ENCODE results near the gene GNAQ.

The GNAQ gene

DNA sequence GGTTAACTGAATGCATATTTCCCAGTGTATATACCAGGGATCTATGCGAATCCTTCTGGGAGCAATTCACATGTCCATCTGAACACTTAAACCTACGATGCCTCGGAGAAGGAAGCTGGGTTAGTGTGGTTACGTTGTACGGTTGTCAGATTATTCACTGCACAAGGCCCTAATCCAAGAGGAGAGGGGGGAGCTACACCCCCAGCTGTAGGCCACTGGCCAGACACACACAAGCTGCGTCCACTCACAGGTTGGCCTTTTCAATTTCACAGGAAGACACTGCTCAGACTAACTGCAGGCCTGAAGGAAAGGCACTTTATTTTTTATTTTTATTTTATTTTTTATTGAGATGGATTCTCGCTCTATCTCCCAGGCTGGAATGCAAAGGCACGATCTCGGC is 199.0 kb downstream of the GNAQ start:
- H3K4me3 ChIP-seq (ENCODE audit: low read depth, low read length), result no peak overlapping the region
- TF ChIP-seq, protein P1, sequence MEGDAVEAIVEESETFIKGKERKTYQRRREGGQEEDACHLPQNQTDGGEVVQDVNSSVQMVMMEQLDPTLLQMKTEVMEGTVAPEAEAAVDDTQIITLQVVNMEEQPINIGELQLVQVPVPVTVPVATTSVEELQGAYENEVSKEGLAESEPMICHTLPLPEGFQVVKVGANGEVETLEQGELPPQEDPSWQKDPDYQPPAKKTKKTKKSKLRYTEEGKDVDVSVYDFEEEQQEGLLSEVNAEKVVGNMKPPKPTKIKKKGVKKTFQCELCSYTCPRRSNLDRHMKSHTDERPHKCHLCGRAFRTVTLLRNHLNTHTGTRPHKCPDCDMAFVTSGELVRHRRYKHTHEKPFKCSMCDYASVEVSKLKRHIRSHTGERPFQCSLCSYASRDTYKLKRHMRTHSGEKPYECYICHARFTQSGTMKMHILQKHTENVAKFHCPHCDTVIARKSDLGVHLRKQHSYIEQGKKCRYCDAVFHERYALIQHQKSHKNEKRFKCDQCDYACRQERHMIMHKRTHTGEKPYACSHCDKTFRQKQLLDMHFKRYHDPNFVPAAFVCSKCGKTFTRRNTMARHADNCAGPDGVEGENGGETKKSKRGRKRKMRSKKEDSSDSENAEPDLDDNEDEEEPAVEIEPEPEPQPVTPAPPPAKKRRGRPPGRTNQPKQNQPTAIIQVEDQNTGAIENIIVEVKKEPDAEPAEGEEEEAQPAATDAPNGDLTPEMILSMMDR (IDR thresholded peaks at IDR 0.05; ENCODE audit: borderline replicate concordance, insufficient read depth, low read depth, low read length), result no peak

DNA sequence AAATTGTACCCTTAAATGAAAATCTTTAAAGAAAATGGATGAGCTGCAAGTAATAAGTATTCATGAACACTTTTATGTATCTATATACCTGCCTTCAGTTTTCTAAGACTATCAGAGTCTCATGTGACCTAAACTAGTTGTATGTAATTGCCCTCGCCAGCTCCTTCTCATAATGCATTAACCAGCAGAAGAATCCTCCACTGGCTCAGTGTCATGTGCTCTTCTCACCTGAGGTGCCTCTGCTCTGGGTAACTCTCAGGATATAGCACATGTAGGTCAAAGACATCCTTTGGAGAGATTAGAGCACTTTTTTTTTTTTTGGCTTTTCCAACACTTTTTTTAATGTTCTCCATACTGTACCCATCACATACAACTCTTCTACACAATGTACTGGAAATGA is 199.8 kb downstream of the GNAQ start:
- TF ChIP-seq, protein P1 (IDR thresholded peaks at IDR 0.05; ENCODE audit: borderline replicate concordance, insufficient read depth, low read depth, low read length), result no peak
- H3K4me3 ChIP-seq (ENCODE audit: low read depth, low read length), result no peak overlapping the region

DNA sequence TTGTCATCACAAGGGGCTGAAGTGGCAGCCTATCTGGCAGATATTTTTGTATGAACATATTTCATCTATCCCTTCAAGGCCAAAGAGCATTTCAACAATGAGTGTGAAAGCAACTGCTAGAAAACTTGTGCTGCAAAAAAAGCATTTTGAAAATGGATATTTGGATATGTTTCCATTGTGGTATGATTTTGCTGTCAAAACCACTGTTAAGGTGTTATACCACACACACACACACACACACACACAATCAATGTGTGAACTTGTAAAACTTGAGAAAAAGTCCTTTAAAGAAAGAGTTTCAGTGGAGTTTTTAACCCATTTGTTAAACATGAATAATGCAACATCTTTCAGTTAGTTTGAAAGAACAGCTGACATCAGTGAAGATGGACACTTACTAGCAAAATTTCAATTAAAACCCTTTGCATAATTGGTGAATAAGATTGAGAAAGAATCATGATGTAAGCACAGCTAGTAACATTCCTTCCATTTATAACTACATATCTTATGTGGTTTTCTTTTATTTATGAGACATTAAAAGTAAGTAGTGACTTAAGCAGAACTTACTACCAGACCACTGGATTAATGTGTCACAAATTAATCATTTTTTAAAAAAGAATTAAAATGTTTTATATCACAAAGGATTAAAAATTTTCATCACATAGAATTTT is 200.9 kb downstream of the GNAQ start:
- TF ChIP-seq, protein P1 (IDR thresholded peaks at IDR 0.05; ENCODE audit: borderline replicate concordance, insufficient read depth, low read depth, low read length), result no peak
- no peak overlapping the region for H3K4me3 ChIP-seq (ENCODE audit: low read depth, low read length)

DNA sequence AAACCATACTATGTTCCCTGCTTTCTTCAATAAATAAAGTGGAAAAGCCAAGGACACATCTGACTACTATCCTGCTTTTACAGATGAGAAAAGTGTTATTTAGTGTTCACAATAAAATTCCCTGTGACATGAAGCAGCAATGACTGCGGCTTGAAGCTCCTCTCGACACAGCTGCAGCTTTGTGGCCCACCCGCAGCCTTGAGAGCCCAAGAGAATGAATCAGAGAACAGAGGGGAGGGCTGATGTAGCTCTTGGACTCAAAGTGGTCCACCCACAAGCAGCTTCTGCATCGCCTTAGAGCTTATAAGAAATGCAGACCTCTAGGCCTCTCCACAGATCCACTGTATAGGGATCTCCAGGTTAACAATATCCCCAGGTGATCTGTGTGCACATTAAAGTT is 202.2 kb downstream of the GNAQ start:
- TF ChIP-seq, protein P1 (IDR thresholded peaks at IDR 0.05; ENCODE audit: borderline replicate concordance, insufficient read depth, low read depth, low read length), result no peak
- no peak overlapping the region for H3K4me3 ChIP-seq (ENCODE audit: low read depth, low read length)

DNA sequence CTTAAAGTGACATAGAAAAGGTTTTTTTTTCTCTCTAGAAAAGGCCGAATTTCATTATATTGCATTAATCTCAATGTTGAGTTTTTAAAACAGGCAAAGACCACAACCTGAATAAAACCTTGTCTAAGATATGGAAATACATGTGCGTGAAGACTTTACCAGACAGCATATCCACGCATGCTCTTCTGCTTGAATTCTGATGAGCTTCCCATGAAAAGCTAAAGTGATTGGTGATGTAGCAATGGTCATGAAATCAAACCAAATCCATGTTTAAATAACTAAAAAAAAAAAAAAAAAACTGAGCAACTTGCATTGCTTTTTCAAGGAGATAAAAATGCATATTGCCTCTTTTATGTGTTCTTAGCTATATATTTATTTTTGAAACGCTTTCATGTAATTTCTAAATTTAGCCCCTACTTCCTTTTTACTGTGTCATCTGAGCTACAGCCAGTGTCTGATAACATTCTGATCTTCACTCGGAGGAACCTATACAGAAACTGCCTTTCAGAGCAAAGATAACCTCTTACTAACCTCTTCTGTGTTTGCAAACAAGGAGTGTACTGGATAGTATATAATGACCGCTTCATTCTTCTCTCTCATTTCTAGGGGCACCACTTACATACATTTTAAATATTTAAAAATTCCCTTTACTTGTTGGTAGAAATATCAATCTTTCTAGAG is 204.4 kb downstream of the GNAQ start:
- no peak overlapping the region for H3K4me3 ChIP-seq (ENCODE audit: low read depth, low read length)
- TF ChIP-seq, protein P1 (IDR thresholded peaks at IDR 0.05; ENCODE audit: borderline replicate concordance, insufficient read depth, low read depth, low read length), result no peak

DNA sequence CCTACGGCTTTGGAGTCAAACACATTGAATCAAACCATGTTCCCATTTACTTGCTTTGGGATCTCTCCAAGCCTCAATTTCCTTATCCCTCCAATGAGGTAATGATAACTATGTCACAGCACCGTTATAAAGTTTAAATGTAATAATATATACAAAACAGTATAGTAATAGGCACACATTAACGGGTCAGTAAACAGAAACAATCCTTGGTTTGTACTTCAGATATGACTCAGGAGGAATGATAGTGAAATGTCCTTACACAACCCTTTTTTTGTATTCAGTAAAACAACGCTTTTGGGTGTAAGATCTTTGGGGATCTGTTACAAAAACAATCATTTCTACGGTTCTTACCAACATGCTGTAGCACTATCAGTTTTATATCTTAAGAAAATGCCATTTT is 205.0 kb downstream of the GNAQ start:
- TF ChIP-seq, protein P1 (IDR thresholded peaks at IDR 0.05; ENCODE audit: borderline replicate concordance, insufficient read depth, low read depth, low read length), result no peak
- H3K4me3 ChIP-seq (ENCODE audit: low read depth, low read length), result no peak overlapping the region

DNA sequence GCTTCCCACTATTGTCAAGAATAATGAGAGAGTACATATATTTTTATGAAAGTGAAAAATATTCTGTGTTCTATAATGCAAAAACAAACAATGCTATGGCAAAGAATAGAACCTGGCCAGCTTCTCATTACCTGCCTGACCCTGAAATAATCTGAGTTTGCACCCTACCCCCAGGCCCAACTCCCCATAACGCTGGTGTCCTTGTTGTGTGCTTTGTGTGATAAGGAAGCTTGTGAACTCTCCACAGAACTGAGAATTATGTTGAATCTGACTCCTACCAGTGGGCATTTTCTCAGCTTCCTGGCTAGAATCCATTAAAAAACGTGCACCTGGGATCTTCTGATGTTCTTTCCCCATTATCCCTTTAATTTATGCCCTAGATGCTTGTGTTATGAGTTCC is 205.5 kb downstream of the GNAQ start:
- no peak overlapping the region for H3K4me3 ChIP-seq (ENCODE audit: low read depth, low read length)
- TF ChIP-seq, protein P1 (IDR thresholded peaks at IDR 0.05; ENCODE audit: borderline replicate concordance, insufficient read depth, low read depth, low read length), result no peak

All from GM12875 (cell line).